ENCODE data around the gene CD300LF. TPM values are rescaled to one million over a fixed set of nuclear protein-coding genes. Genes with fewer than 3 reads are reported as not detected.

The CD300LF gene
- total and polyA plus RNA-seq, 2 donors from 2014 or later, result 0.49 to 3.1 TPM

DNA sequence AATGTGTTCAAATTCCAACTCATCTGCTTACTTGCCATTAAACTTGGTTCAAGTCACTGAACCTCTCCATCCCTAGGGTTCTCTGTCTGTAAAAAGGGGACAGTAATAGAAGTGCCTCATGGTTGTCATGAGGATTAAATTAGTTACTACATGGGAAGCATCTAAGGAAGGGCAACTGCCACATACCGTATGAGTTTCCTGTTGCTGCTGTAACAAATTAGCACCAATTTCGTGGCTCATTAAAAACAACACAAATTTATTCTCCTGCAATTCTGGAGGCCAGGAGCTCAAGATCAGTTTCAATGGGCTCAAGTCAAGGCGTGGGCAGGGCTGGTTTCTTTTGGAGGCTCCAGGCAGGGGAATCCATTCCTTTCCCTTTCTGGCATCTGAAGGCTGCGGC lies 18.6 kb downstream of the CD300LF start:
- no peak overlapping the region for H3K4me3 ChIP-seq (ENCODE audit: low read length in 3 of 3)
- intact Hi-C loops (cut with DNase I), result no loop called here
- no peaks in the 10 kb centered on the region for H3K27me3 ChIP-seq (ENCODE audit: control insufficient read depth, insufficient read depth, low read length)
- TF ChIP-seq, protein P1, sequence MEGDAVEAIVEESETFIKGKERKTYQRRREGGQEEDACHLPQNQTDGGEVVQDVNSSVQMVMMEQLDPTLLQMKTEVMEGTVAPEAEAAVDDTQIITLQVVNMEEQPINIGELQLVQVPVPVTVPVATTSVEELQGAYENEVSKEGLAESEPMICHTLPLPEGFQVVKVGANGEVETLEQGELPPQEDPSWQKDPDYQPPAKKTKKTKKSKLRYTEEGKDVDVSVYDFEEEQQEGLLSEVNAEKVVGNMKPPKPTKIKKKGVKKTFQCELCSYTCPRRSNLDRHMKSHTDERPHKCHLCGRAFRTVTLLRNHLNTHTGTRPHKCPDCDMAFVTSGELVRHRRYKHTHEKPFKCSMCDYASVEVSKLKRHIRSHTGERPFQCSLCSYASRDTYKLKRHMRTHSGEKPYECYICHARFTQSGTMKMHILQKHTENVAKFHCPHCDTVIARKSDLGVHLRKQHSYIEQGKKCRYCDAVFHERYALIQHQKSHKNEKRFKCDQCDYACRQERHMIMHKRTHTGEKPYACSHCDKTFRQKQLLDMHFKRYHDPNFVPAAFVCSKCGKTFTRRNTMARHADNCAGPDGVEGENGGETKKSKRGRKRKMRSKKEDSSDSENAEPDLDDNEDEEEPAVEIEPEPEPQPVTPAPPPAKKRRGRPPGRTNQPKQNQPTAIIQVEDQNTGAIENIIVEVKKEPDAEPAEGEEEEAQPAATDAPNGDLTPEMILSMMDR (IDR thresholded peaks at IDR 0.05; ENCODE audit: borderline replicate concordance, extremely low read depth, insufficient read depth), result no peak
- no peak overlapping the region for H3K9ac ChIP-seq (ENCODE audit: low read length in 3 of 3)
- H3K4me1 ChIP-seq (ENCODE audit: control insufficient read depth in 2 of 3, insufficient read depth in 2 of 3, low read depth in 1 of 3, low read length in 3 of 3), result no peaks in the 10 kb centered on the region
- no peaks in the 10 kb centered on the region for H3K9me3 ChIP-seq (ENCODE audit: control insufficient read depth in 2 of 3, insufficient read depth in 1 of 3, low read length in 3 of 3)
- DNase-seq, result peak in 1 of 5 donors; percentile 26
- no peak for FAIRE-seq
- H3K36me3 ChIP-seq (ENCODE audit: control insufficient read depth in 2 of 3, insufficient read depth in 3 of 3, low read length in 3 of 3), result no peaks in the 10 kb centered on the region
- H3K27ac ChIP-seq (ENCODE audit: low read depth in 2 of 2, low read length in 2 of 2), result no peak overlapping the region

DNA sequence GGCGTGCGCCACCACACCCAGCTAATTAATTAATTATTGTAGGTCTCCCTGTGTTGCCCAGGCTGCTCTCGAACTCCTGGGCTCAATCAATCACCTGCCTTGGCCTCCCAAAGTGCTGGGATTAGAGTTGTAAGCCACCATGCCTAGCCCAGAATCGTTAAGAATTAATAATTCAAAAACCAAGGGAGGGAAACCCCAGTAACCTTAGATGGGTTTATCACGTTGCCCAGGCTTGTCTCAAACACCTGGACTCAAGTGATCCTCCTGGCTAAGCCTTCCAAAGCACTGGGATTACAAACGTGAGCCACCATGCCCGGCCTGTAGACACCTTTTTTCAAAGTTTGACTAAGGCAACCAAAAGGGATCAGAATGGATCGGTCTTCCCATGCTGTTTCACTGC lies 21.6 kb downstream of the CD300LF start:
- DNase-seq (peak in 1 of 5 donors; percentile 44), FAIRE-seq (no peak)
- no peaks in the 10 kb centered on the region for H3K36me3 ChIP-seq (ENCODE audit: control insufficient read depth in 2 of 3, insufficient read depth in 3 of 3, low read length in 3 of 3)
- no peak overlapping the region for H3K27ac ChIP-seq (ENCODE audit: low read depth in 2 of 2, low read length in 2 of 2)
- intact Hi-C loops (cut with DNase I), result no loop called here
- no peak overlapping the region for H3K4me3 ChIP-seq (ENCODE audit: low read length in 3 of 3)
- H3K27me3 ChIP-seq (ENCODE audit: control insufficient read depth, insufficient read depth, low read length), result no peaks in the 10 kb centered on the region
- no peaks in the 10 kb centered on the region for H3K9me3 ChIP-seq (ENCODE audit: control insufficient read depth in 2 of 3, insufficient read depth in 1 of 3, low read length in 3 of 3)
- no peak overlapping the region for H3K9ac ChIP-seq (ENCODE audit: low read length in 3 of 3)
- TF ChIP-seq, protein P1 (IDR thresholded peaks at IDR 0.05; ENCODE audit: borderline replicate concordance, extremely low read depth, insufficient read depth), result no peak
- no peaks in the 10 kb centered on the region for H3K4me1 ChIP-seq (ENCODE audit: control insufficient read depth in 2 of 3, insufficient read depth in 2 of 3, low read depth in 1 of 3, low read length in 3 of 3)

DNA sequence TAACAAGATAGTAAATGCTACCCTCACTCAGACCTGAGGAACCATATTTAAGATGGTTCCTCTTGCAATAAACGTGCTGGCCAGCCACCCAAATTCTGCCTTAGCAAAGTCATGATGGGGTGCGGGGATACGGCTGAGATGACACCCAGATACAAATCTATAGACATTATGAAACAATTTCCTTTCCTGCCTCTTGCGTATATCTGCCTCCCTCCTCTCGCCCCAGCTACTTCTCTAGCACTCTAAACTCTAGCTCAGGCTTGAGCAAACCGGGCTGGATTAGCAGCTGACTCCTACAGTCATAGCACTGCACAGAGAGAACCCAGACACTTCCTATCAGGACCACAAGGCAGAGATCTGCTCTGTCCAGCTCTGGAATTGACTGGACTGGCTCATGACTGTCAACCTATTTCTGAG lies 22.3 kb downstream of the CD300LF start:
- intact Hi-C loops (cut with DNase I), result no loop called here
- Histone ChIP-seq H3K27ac (ENCODE audit: low read depth in 2 of 2, low read length in 2 of 2) (no peak overlapping the region), H3K4me1 (ENCODE audit: control insufficient read depth in 2 of 3, insufficient read depth in 2 of 3, low read depth in 1 of 3, low read length in 3 of 3) (no peaks in the 10 kb centered on the region), H3K9ac (ENCODE audit: low read length in 3 of 3) (no peak overlapping the region), H3K9me3 (ENCODE audit: control insufficient read depth in 2 of 3, insufficient read depth in 1 of 3, low read length in 3 of 3) (no peaks in the 10 kb centered on the region), H3K4me3 (ENCODE audit: low read length in 3 of 3) (no peak overlapping the region), H3K36me3 (ENCODE audit: control insufficient read depth in 2 of 3, insufficient read depth in 3 of 3, low read length in 3 of 3) (no peaks in the 10 kb centered on the region), H3K27me3 (ENCODE audit: control insufficient read depth, insufficient read depth, low read length) (no peaks in the 10 kb centered on the region)
- FAIRE-seq, result no peak
- peak in 1 of 5 donors; percentile 21 for DNase-seq
- TF ChIP-seq, protein P1 (IDR thresholded peaks at IDR 0.05; ENCODE audit: borderline replicate concordance, extremely low read depth, insufficient read depth), result no peak

DNA sequence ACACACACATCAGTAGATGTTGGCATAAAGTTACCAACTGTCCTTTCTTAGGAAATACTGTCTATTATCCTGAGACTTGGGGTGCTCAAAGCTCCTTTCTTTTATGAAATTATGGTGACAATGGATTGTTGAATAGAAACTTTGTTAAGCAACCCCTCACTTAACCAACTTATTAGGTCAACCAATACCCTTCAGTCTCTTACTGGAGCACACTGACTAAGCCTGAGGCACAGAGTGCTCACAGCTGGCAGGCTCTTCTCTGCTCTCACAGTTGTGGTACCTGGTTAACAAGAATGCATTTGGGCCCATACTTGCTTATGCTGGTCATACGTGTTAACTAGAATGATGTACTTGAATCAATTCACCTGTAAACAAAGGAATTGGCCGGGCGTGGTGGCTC lies 24.8 kb downstream of the CD300LF start:
- TF ChIP-seq, protein P1 (IDR thresholded peaks at IDR 0.05; ENCODE audit: borderline replicate concordance, extremely low read depth, insufficient read depth), result no peak
- H3K9ac ChIP-seq (ENCODE audit: low read length in 3 of 3), result no peak overlapping the region
- no peaks in the 10 kb centered on the region for H3K4me1 ChIP-seq (ENCODE audit: control insufficient read depth in 2 of 3, insufficient read depth in 2 of 3, low read depth in 1 of 3, low read length in 3 of 3)
- intact Hi-C loops (cut with DNase I), result no loop called here
- no peak overlapping the region for H3K27ac ChIP-seq (ENCODE audit: low read depth in 2 of 2, low read length in 2 of 2)
- no peak overlapping the region for H3K4me3 ChIP-seq (ENCODE audit: low read length in 3 of 3)
- H3K27me3 ChIP-seq (ENCODE audit: control insufficient read depth, insufficient read depth, low read length), result no peaks in the 10 kb centered on the region
- DNase-seq (no peak), FAIRE-seq (no peak)
- no peaks in the 10 kb centered on the region for H3K36me3 ChIP-seq (ENCODE audit: control insufficient read depth in 2 of 3, insufficient read depth in 3 of 3, low read length in 3 of 3)
- no peaks in the 10 kb centered on the region for H3K9me3 ChIP-seq (ENCODE audit: control insufficient read depth in 2 of 3, insufficient read depth in 1 of 3, low read length in 3 of 3)

All from kidney (tissue), 14 donors.